ENCODE measurements around the gene PTPRR.

The PTPRR gene

DNA sequence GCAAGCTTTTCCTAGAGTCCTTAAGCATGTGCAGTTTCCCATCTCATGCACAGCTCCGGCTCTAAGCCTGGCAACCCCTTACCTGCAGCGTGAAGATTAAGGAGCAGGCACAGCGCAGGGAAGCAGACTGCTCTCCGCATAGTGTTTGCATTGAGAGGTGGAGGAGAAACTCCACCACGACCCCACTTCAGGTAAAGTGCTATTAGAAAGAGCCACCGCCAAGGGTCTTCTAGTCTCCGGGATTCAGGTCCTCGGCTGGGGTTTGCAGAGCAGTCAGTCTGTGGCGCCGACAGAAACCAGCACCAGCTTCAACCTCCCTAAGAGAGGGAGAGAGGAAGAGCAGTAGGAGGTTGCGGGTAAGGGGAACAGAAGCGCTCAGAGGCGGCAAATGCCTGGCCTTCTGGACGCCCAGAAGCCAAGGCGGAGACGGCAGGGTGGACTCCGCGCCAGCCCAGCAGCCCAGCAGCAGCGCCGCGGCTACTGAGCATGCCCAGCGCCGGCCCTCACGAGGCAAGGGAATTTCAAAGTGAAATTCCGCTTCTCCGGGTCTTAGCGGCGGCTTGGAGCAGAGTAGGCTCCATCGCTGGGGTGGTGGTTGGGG lies at the start of gene PTPRR:
PTPRR (minus strand) TSS at position 488 of the 601 bp plus-strand sequence; CDS start at position 140, 348 bp downstream.
- no peak for DNase-seq

DNA sequence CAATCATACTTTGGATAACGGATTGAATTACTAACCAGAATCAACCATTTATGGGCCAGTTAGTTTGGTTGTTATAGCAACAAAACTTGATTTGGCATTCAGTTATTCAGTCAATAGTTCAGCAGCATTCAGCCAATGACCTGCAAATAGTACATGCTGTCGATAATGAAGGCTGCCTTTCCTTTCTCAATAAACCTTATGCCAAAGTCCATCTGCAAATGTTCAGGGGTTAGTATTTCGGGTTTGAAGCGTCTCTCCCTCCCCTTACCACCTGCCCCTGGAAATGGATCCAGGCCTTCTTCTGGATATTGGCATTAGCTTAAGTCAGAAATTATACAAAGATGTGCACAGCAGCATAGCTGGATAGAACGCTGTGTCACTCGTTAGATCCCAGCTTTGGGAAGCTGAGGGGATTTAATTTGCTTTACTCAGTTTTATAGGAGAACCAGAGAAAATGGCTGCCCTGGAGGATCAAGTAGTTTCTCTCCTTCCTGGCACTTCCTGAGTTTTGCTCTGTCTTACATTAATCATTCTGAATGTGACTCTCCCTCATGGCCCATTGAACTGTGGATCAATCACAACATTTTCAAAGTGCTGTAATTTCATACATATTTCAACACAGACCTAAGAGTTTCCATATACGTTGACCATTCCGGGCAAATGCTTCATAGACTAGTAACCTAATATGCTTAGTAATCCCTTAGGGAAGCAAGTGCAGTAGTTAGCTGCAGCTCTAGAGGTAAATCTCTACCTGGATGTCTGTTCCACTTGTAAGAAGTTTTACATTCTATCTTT lies 46.7 kb upstream of the PTPRR start:
- DNase-seq = no peak

DNA sequence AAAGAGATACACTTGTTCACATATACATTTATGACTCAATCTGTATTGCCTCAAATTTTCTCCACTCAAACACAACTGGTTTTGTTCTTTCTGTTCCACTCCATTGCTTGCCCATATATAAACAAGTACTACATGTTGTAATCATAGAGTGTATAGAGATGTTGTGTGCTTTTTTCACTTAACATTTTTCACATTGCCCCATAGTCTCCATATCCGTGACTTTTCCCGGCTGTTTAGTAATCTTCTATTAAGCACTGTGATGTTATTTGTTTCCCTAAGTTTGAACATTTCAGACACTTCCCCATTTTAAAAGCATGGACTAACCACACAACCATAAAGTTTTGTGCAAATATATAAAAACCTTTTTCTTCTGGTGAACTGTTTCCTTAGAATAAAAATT lies 45.5 kb upstream of the PTPRR start:
- no peak for DNase-seq

- no peak for DNase-seq
These were observed 44.5 kb upstream of the PTPRR start for GRCh38 chr12:70964867-70965510.

GRCh38 chr12:70963081-70963660 lies 42.6 kb upstream of the PTPRR start:
- DNase-seq = no peak

DNA sequence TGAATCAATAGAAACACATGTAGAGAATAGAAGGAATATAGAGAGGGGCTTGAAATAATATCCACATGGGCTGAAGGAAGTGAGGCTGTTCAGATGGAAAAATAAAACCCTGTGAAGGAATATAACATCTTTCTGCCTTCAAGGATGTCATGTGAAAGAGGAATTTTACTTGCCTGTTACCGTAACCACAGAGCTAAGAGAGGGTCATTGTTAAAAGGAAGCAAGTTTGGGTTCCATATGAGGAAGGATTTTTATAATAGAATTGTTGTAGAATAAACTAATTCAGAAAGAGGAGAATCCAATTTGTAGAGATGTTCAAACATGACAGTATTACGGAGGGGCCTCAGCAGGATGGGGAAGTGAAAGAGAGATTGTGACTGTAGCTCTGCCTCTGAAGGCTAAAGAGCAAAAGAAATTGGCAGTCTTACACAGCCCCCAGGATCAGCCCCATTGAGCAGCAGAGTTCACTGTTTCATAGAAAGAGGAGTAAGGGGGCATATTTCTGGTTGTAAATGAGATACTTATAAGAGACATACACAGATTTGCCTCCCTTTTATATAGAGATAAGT lies 41.8 kb upstream of the PTPRR start:
- DNase-seq = no peak

- DNase-seq = no peak
These were observed 39.9 kb upstream of the PTPRR start for GRCh38 chr12:70960484-70960883.

DNA sequence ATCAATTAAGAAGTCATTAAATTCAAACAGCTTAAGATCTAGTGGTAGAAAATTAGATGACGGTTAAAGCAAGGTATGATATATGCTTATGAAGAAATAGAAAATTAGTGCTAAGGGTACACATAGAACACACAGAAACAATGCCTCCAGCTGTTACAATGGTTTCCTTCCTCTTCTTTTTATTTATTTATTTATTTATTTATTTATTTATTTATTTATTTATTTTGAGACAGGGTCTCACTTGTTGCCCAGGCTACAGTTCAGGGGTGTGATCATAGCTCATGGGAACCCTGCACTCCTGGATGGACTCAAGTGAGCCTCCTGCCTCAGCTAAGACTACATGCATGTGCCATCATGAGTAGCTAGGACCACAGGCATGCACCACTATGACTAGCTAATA lies 34.9 kb upstream of the PTPRR start:
- no peak for DNase-seq

GRCh38 chr12:70950451-70950850 lies 29.9 kb upstream of the PTPRR start:
- no peak for DNase-seq

DNA sequence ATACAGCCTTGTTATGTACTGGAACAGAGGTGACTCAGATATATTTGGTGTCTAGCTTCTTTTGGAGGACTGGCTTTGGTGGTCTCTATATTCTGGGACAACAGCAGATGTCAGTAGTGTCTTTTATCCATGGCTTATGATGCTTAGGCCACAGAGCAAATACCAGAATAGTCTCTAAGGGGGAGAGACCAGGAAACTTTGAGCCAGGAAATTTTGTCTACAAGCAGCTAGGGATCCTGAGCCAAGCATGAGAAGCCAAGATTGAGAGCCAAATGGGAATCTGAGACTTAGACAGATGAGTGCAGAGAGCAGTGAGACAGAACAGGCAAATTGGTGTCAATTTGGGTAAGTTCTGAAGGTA lies 28.4 kb upstream of the PTPRR start:
- DNase-seq = no peak

DNA sequence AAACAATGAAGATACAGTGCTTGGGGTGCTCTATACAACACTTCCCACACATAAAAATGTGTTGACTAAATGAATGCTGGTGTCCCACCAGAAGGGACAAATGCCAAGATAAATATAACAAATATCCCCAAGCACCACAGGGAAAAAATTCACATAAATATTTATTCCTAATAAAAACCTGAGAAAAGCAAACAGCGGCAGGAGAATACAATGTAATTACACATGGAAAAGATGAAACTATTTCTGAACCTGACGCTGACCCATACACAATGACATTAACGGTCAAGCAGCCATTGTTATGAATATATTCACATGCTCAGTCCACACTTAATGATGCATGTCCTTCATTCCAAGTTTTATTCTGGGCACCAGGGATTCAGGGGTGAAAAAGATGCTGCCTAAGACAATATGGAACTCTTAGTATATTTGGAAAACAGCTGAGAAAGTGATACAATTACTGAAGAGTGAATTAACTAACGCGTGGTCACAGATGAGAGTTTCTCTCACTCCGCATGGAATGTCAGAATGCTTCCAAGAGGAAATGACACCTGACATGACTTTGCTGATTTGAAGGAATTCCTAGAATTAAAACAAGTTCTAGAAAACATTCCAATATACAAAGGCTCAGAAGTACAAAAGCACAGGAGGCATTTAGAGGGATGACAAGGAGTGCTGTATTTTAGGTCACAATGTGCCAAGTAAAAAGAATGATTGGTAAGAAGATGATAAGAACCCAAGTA lies 27.9 kb upstream of the PTPRR start:
- no peak for DNase-seq

DNA sequence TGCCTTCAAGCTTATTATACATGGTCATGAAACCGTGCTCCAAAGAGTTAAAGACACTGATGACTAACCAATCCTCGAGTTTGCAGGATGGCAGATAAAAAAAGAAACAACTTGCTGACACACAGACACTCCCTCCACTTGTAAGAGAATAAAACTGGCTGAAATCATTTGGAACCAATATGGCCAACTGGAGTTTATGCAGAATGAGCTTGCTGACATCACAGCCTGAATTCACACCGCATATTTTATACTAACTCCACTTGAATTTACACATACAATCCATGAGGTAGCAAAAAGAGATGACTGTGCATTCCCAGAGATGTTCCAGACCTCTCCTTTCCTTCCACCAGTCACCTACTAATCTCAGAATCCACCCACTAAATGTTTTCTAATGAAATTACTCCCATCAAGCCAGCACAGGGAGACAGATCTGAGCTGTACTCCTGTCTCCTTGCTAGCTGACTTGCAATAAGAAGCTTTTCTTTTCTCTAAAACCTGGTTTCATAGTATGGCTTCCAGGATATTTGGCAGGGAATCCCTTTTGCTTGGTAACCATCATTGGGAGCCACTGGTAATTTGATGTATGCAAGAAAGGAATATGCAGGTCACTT lies 15.8 kb upstream of the PTPRR start:
- DNase-seq = no peak

- no peak for DNase-seq
These were observed 12.6 kb upstream of the PTPRR start for GRCh38 chr12:70933133-70933532.

GRCh38 chr12:70929029-70929428 lies 8.5 kb upstream of the PTPRR start:
- no peak for DNase-seq

GRCh38 chr12:70928071-70928470 lies 7.5 kb upstream of the PTPRR start:
- no peak for DNase-seq

DNA sequence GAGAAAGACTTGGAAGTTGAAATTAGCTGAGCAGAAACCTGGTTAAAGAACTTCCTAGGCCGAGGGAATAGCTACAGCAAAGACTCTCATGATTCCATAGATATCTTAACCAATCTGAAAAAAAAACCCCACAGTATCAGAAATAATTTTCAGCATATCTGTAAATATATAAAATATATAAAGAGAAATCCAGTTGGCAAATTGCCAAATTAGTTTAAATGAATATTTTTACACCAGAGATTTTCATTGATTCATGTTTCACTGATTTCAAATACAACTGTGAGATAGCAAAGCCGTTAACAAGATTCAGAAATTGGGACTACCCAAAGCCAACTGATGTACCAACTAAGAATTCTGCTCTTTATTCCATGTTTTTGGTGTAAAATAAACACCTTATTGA lies 6.8 kb upstream of the PTPRR start:
- no peak for DNase-seq

DNA sequence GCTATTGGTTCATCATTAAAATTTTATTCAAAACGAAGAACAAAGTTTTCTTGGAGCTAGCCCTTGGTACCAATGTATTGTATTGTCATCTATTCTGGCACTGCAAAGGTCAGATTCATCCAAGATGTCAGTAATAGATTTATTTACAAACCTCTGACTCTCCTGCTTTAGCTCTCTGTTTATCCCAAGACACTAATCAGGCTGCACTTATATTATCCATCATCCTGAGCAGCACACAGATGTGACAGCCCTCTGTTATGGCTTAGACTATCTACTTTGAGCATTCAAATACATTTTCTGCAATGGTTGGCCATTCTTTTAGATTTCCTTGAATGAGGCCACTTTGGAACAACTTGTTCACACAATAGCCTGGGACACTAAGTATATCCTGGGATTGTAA lies 5.0 kb upstream of the PTPRR start:
- DNase-seq = no peak

DNA sequence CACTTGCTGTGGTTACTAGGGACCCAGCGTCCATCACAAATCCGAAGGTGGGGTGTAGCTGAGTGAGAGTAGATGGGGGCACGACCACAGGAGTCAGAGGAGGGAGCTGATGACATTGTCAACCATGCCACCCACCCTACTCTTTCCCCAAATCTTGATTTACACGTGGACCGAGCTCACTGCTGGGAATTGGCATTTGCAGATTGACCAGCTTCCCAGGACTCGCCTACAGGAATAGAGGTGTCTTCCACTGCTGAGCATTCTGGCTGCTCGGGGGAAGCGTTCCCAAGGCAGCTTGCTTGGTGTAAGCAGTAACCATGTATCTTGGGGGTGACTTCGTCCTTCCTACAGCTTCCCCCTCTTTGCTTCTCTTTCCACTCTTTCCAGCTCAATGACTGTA lies 353 bp upstream of the PTPRR start:
- DNase-seq = no peak

- DNase-seq = no peak
These were observed 922 bp downstream of the PTPRR start for GRCh38 chr12:70919597-70920035.

DNA sequence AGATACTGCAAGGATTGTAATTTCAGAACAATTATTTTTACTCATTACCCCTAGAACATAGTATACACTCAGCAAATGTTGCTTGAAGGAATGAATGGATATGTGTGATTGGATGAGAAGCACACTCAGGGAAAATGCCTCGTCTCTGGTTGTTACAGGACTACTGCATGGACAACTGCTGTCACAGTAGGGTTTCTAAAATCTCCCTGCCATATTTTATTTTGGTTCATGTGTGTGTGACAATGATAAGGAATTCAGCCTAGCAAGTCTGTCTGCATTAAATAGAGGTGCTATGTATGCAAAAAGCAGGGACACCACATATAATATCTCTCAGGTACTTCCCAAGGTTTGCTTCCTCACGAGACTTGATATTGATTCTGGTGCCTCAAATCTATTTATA lies 1.4 kb downstream of the PTPRR start:
- DNase-seq = no peak

- DNase-seq = no peak
These were observed 2.2 kb downstream of the PTPRR start for GRCh38 chr12:70918321-70918720.

GRCh38 chr12:70910666-70911065 lies 9.9 kb downstream of the PTPRR start:
- no peak for DNase-seq

Data from NCI-H2171 treated with DMSO at 0.1 percent for 48 hours (cell line).